Measurements from ENCODE around the gene LMX1B.

The LMX1B gene

DNA sequence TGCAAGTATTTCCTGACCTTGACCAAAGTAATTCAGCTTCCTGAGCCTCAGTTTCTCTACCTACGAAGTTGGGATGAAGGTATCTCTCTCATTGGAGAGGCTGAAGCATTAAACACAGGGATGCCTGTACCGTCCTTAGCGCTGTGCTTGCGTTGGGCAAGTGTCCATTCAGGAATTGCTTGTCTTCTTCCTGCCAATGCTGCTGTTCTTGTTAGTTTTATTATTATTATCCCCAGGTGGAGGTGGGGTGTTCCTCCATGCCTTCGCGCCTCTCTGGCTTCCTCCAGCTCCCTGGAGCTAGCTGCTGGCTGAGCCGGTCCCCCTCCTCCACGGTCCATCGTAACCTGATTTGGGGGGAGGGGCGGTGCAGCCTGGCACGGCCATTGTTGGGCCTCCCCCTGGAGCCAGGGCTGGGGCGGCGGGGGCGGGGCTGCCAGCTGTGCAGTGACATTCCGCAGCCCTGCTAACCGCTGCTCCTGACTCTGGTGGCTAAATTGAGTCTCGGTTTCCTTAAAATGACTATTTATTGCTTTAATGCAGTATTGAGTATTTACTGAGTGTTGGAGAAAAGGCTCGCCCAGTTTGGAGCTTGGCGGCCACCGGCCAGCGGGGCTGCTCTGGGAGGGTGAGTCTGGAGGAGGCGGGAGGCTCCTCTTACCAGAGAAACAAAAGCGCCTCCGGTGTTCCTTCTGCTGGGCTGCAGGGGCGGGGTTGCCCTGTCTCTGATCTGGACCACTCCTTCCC, 51.3 kb downstream of the LMX1B start:
- no peak for DNase-seq

DNA sequence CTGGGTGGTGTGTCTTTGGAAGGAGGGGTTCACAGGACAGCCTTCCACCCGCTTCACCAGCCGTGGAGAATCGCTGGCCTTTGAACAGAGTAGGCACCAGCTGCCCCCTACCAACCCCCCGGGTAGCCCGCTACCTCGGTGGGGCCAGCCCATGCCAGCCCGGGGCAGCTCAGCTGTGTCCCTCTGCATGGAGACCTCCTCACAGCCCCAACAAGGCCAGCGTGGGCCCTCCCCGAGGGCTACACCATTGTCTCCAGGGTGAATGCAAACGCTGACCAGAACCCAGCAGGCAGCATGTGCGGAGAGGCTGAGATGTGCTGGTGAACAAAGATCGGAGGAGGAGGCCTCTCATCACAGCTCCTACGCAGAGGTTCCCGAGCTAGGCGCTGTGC, 51.9 kb downstream of the LMX1B start:
- no peak for DNase-seq

DNA sequence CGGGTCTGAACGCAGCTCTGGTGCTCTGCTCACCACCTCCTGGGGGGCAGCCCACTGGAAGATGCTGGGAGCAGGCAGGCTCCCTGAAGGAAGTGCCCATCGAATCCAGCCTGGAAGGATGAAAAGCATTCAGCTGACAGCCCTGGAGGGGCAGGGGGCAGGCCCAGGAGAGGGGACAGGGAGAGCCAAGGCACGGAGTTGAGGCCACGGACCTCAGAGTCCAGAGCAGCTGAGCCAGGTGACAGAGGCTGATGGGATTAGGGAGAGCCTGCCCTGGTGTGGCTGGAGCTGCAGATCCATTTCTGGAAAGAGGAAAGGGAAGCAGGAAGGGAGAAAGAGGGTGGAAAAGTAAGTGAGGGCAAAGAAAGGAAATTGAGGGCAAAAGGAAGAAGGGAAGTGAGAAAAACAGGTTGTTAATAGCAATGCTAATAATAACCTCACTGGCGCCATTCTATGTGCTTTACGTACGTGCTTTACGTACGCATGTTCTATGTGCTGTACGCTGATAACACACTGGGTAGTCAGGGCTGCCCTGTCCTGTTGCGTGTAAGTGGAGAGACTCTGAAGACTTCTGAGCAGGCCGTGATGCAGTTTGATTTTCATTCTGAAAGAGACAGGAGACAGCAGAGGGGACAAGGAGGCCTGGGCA, 52.6 kb downstream of the LMX1B start:
- no peak for DNase-seq

DNA sequence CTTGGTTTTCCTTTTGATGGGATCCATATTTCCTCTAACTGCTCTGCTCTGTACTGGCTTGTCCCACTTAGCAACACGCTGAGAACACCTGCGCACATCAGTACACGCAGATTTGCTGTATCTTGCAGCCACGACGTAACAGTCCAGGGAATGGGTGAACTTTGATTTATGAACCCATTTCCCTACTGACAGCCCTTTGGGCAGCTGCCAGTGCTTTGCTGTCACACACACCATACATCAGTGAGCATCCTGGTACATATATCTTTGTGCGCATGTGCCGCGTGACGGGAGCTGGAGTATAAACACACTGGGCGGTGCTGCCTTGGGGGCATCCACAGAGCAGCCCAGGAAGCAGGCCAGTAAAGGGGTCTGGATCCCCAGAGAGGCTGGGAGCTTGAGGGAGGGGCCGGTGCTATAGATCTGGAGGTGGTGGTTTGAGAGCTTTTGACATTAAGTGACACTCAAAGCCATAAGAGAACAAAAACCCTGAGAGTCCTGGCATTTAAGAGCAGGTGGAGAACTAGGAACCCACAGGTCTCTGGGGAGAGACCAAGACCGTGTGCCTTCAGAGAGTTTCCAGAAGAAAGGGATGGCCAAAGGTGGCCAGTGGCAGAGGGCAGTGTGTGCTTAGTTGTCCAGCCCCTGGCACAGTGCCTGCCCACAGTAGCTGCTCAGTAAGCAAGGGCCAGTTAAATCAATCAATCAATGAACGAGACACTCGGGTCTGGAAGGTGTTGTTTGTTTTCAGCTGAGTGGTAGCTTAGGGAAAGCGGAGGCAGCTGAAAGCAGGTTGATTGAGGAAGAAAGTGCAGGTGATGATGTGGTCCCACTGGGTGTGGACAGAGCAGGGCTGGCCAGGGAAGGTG, 53.7 kb downstream of the LMX1B start:
- DNase-seq: no peak

DNA sequence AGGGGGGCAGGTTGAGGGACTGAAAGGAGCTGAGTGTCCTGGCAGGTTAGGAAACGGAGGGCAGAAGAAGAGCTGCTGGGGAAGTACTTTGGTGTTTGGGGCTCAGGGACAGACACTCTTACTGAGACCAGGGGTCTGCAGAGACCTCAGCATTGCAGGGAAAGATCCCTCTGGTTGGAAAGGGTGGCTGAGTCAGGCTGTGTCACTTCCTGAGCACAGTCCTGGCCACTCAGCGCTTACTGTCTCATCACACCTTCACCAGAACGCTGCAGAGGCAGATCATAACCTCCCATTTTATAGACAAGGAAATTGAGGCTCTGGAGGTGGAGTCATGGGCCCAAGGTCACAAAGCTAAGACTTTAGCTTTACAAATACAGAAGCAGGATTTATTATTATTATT, 54.3 kb downstream of the LMX1B start:
- no peak for DNase-seq

DNA sequence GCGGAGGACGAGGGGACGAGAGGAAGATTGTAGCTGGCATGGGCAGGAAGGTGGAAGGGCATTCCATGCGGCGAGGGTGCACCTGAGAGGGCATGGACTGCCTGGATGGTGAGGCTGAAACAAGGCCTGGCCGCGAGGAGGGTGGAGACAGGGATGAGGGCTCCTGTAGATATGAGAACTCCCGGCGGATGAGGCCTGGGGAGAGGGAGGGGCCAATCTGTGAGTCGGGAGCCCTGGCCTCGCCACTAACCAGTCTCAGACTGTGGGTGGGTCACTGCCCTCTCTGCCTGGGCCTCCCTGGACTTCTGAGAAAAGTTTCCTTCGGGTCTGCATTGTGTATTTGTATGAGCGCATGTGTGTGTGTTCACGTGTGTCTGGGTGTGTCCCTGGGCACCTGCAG, 55.4 kb downstream of the LMX1B start:
- DNase-seq: no peak

DNA sequence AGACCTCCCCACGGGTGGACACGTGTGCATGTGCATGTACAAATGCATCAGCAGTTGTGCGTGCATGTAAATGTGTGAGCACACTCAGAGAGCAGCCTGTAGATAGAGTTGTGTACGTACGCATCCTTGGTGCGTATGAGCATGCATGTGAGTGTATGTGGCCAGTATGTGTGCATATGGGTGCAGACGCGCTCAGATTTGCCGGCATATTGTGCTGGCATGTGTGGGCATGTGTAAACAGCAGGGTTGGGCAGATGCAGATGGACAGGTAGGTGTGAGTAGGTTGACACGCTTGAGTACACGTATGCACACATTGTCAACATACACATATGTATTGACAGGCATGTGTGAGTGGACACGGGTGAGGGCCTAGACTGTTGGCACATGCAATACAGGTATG, 56.5 kb downstream of the LMX1B start:
- no peak for DNase-seq

DNA sequence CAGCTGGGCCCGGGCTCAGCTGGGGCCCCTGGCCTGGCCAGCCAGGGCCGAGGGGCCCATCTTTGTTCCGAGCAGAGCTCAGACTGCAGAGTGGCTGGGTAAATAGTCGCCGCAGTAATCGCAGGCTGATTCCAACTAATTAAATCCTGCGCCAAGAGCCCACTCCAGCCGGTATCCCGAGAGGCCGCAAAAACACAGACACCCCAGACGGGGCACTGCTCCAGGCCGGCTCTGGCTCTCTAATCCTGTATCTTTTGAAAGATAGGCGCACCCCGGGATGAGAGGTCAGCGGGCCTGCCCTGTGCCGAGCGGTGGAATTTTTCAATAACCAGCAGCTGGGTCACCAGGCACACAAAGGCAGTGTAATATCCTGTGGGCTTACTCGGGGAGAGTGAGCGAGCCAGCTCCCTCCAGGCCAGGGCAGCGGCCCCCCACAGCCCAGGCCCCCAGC, 57.7 kb downstream of the LMX1B start:
- DNase-seq: no peak

DNA sequence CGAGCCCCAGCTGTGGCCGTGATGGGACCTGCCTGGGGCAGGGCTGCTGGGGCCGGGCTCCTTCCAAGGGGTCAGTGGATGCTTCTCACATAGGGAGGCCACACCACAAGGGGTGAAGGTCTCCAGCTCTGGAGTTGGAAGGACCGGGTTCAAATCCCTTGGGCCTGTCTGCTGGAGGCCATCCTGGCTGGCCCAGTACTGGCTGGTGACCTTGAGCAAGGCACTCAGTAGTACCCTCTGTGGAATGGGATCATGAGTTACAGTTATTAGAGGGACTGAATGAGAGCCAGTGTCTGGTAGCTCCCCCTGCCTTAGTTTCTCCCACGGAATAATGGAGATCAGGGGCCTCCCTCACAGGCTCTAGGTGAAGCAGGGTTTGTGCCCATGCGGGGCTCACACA, 58.3 kb downstream of the LMX1B start:
- DNase-seq: no peak

DNA sequence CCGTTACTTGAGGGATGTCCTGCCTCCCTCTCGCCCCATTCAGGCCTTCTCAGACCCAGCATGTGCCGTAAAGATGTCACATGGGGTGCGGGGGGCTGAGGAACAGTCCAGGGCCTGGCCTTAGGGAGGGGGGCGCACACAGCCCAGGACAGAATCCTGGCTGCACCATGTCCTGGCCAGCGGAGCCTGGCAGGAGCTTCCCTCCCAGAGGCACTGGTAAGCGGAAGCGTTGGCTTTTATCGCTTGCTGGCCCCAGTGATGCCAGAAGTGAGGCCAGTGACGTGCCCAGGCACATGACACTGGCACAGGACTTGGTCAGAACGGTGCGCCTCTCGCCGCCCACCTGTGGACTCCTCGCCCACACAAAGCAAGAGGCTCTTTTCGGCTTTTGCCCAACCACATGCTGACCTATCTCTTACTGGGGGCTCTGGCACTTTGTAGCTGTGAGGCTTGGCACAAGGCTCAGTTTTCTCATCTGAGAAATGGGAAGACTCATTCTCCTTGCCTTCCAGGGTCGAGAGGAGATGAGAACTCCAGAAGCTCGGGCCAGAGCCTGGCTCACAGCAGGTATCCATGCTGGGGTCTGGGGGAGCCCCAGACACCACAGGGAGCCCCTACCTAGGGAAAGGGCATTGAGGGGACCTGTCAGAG, 59.0 kb downstream of the LMX1B start:
- no peak for DNase-seq

DNA sequence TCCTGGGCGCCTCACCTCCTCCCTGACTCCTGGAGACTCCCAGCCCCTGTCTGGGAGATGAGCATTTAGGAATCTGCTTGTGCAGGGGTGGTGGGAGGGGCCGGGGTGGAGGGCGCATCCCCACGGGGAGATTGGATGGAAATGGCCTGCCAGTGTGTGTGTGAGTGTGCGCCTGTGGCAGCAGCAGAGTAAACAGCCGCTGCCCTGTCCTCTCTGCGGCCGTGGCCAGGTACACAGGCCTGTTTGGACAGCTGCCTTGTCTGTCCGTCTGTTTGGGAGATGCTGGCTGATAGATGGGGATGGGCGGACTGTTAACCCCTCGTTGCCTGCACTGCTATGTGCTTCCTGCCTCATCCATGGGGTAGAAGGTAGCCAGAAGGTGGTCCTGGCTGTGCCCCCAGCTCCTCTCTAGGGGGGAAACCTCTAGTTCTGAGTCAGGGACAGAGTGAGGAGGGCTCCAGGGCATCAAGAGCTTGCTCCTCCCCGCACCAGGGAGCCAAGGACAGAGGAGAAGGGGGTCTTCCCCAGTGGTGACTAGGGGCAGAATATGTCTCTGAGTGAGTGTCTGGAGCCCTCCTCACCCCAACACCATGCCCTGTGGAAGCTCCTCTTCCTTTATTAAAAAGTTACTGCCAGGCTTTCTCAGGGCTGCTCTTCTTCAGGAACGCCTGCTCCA, 60.1 kb downstream of the LMX1B start:
- DNase-seq: no peak

DNA sequence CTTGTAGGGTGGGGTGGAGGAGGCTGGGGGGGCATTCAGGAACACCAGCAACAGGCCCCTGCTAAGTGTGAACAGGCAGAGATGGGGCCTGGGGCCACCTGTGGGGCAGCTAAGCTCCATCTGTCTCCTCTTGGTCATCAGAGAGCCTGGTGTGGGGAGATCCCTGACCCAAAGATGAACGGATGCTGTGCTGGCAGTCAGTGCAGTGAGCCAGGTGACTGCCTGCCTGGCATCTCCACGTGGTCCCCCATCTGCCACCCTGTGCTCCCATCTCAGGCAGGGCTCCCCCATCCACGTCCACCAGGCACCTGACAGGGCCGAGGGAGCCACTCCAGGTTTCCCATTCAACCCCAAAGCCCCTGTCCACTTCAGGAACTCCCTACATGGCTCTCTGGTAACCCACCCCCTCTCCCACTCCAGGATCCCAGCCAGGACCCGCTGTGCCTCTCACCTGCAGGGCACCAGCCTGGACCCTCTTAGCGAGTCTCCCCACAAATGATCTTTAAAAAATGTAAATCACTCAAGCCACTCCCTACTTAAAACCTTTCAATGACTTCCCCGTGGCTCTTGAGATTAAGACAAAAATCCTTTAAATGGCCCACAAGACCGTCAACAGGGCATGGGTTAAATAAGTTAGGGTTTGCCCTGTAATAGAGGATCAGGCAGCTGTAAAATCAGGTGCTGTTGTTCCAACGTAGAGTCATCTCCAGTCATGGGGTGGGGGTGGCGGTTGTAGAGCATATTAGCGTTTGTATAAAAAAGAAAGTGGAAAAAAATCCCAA, 60.8 kb downstream of the LMX1B start:
- no peak for DNase-seq

DNA sequence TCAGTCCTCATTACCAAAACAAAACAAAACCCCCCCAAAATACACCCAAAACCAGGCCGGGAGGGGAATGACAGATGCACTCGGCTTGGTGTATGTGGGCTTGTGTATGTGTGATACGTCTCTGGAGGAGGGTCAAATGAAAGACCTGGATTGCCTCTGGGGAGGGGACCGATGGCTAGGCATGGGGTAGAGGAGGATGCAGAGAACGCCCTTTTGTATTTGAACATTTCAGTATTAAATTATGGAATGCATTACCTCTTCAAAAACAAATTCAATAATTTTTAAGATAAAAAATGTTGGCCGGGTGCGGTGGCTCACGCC, 61.4 kb downstream of the LMX1B start:
- no peak for DNase-seq

DNA sequence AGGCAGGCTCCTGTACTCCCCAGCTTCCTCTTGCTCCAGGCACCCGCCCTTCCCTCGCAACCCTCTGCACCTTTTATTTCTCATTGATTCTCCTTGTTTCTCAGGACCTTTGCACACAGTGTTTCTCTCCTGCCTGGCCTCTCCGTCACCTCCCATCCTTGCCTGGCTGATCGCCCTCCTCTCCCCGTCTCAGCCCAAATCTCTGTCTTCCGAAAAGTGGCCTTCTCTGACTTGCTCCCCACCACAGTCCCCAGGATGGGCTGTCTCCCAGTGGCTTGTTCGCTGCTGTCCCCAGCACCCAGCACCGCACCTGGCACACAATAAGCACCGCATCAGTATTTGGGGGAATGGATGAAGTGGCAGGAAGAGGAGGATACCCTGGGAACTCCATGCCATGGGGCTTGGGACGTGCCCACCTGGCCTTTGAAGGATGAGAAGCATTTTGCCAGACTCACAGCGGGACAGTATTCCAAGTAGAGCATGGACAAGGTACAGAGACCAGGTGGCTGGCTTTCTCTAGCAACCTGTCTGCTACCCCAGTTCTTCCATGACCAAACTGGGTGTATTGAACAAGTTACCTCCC, 62.5 kb downstream of the LMX1B start:
- DNase-seq: no peak

DNA sequence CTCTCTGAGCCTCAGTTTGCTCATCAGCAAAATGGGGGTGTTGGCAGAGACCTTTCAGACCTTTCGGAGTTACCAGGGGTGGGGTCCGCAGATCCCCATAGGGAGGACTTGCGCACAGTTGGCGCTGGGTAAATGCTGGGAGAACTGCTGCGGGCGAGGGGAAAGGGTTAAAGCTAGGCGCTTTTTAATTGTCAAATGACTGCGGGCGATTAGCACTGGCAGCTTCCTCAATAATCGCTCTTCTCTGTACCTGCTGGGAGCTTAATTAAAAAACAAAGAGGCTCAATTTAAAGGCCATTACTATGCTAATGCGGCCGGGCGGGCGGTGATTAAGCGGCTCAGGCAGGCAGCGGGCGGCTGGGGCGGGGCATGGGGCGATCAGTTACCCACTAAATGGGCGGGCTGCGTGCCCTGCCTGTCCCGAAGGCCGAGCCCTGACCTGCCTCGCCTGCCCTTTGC, 63.0 kb downstream of the LMX1B start:
- DNase-seq: no peak

DNA sequence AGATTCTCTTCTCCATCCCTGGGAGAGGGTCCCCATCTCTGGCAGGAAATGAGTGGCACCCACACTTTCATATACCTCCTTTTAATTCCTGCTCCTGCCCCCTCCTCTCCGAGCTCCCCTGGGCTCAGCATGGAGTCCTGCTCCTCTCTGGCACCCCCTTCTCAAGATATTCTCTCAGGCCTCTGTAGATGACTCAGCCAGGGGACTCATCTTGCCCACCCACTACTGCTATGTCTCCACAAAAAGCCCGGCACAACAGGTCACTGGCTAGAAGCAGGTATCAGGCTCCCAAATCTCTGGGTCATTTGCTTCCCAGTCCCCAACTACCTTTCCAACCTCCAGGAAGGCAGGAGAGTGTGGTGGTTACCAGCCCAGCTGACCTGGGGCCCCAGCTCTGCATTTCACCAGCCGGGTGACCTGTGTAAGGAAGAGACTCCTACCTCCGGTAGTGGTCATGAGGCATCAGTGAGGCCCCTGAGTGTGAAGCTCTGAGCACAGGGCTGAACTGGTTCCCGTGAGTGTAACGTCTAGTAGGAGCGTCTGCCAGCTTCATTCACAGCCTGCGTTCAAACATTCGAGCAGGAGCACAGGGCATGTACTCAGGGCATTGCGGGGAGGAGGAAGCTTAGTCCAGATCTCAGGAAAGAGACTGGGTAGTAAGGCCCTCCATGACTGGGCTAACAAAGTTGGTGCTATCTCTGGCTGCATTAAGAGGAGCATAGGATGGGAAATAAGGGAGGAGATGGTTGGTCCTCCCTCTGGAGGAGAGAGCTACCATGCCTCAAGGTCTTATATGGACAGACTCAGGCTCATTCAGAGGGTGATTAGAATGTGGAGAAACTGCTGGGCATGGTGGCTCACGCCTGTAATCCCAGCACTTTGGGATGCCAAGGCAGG, 63.7 kb downstream of the LMX1B start:
- DNase-seq: no peak

DNA sequence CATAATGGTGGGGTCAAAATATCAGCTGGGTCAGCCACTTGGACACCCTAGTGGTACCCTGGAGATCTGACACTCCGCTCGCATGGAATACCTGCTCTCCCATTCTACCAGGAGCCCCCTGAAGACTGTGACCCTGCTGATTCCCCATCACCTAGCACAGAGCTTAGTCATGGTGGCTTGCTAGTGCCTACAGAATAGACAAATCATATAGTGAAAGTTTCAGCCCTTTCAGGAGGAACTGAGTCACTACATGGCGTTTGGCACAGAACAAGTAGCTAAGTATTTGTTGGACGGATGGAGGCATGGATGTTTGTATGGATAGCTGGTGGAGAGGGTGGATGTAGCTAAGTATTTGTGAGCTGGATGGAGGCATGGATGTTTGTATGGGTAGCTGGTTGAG, 65.3 kb downstream of the LMX1B start:
- no peak for DNase-seq

DNA sequence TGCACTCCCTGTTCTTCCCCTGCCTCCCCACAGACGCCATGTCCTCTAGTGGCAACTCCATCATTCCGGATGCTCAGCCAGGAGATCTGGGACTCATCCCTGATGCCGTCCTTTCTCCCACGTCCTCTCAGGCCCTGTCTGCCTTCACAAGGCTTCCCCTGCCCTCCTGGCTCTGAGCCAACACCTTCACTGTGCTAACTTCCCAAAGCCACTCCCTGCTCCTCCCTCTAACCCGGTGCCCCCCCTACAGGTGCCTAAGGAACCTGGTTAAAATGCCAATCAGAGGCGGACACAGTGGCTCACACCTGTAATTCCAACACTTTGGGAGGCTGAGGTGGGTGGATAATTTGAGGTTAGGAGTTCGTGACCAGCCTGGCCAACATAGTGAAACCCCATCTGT, 67.6 kb downstream of the LMX1B start:
- no peak for DNase-seq

DNA sequence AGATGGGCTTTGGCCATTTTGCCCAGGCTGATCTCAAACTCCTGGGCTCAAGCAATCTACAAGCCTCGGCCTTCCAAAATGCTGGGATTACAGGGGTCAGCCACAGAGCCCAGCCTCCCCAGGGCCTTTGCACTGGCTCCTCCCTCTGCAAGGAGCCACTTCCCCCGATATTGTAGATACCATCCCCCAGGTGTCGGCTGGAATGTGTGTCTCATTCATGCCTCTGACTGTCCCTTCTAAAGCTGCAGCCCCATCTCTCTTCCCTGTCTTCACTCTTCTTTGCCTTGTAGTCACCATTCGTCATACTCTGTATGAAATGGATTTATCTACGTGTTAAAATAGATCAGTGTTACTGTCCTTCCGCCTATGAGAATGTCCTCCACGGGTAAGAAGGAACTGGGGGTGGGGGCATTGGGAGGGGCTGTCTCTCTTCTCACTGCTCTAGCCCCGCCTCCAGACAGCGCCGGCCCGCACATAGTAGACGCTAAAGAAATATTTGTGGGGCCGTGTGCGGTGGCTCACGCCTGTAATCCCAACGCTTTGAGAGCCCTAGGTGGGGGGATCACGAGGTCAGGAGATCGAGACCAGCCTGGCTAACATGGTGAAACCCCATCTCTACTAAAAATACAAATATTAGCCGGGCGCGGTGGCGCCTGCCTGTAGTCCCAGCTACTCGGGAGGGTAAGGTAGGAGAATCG, 68.5 kb downstream of the LMX1B start:
- no peak for DNase-seq
